ENCODE measurements around the gene GAPVD1.

GRCh38 chr9:125241863-125242739 is 19.5 kb upstream of the GAPVD1 start:
- no peak for TF ChIP-seq CTCF (IDR thresholded peaks at IDR 0.05)
- TF ChIP-seq POLR2A (IDR thresholded peaks at IDR 0.05), result no peak
